Mononuclear cell (primary cell): ENCODE results near the gene FAM169A. TPM values are rescaled to one million over a fixed set of nuclear protein-coding genes. Genes with fewer than 3 reads are reported as not detected.

Experiments
- H3K27me3 ChIP-seq: 2 replicates; pipeline ENCODE4 v1.6.0; 2011; ENCODE audit warnings: low read length, control low read depth; ENCODE audit not compliant: insufficient read depth
- H3K4me1 ChIP-seq: 2 replicates; pipeline ENCODE4 v1.5.1; 2011; ENCODE audit warnings: mild to moderate bottlenecking, low read length, control low read depth; ENCODE audit not compliant: insufficient read depth
- H3K4me3 ChIP-seq: 2 replicates; pipeline ENCODE4 v1.5.1; 2011; ENCODE audit warnings: mild to moderate bottlenecking, low read length, moderate library complexity
- H3K9me3 ChIP-seq: 2 replicates; pipeline ENCODE4 v1.5.1; 2011; ENCODE audit warnings: low read depth, mild to moderate bottlenecking, control low read depth, low read length
- total RNA-seq: library from RNA; depleted of rRNA; stranded (reverse); fragments of >200 nt; gene quantifications from one replicate; pipeline ENCODE4 v1.2.3, GENCODE V29; 2012

FAM169A gene
- total RNA-seq, 1 donor, result 29.3 TPM

DNA sequence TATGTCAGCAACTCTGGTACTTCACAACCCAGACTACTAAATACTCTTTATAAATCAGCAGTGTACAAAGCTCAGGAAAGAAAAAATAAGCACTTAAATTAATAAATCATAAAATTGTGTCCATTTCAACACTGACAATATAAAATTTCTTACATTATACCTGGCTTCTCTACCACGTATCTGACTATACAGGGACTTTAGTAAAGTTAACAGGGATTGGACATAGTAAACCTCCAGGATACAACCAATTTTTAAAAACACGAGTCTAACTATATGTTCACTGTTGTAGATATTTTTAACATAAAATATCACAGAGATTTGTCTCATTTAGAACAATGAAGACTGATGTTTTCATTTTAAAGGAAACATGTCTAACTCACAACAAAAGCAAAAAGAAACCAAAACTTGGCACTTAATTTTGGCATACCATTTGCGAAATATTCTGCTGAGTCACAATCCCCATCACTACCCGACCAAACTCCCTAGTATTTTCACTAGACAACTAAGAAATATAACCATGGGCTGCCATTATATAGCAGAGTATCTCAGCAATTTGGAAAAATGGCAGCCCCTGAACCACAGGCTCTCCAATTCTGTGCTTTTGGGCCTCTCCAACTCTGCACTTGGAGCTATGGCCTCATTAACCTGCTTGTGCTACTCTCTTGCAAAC, 14.4 kb downstream of the FAM169A start:
- Histone ChIP-seq H3K9me3 (no peaks in the 10 kb centered on the region), H3K4me1 (peaks cover 12% of the 10 kb centered on the region), H3K4me3 (no peak overlapping the region), H3K27me3 (no peaks in the 10 kb centered on the region)

GRCh38 chr5:74850789-74851425, 15.3 kb downstream of the FAM169A start:
- peaks cover 12% of the 10 kb centered on the region for H3K4me1 ChIP-seq
- no peaks in the 10 kb centered on the region for H3K27me3 ChIP-seq
- no peaks in the 10 kb centered on the region for H3K9me3 ChIP-seq
- no peak overlapping the region for H3K4me3 ChIP-seq

DNA sequence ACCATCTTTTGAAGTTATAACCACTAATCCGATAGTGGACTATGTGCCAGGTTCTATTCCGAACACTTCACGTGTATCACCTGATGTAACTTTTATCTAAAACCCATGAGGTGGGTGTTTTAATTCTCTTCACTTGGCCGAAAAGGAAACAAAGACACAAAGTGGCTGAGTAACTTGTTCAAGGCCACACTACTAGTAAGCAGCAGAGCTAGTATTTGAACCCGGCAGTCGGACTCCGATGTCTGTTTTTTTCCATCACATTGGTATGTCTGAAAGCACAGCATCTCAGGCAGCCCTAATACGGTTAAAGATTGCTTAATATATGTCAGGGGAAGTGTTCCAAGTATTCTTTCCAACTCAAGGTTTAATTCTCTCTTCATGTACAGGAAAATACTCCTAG, 16.2 kb downstream of the FAM169A start:
- no peaks in the 10 kb centered on the region for H3K9me3 ChIP-seq
- H3K27me3 ChIP-seq, result no peaks in the 10 kb centered on the region
- no peak overlapping the region for H3K4me3 ChIP-seq
- H3K4me1 ChIP-seq, result peaks cover 12% of the 10 kb centered on the region

DNA sequence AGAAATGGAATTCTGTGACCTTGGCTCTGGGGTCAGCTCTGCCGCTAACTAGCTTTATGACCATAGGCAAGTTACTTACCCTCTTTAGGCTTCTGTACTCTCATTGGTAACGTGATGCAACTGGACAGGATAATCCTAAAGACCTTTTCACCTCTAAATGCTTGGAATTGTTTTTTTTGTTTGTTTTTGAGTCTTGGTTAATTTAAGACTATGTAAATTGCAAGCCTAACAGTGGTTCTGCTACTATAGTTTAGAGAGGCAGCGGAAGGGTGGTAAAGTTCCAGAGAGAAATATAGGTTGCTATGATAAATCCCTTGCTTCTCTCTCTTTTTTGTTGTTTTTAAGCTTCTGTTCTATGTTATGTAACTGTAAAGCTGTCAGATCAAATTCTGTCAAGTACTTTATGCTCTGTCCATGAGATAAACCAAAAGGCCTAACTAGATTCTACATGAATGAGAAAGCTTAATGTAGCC, 17.6 kb downstream of the FAM169A start:
- H3K4me3 ChIP-seq, result no peak overlapping the region
- H3K9me3 ChIP-seq, result no peaks in the 10 kb centered on the region
- H3K27me3 ChIP-seq, result no peaks in the 10 kb centered on the region
- H3K4me1 ChIP-seq, result peaks cover 12% of the 10 kb centered on the region

GRCh38 chr5:74839229-74839628, 27.0 kb downstream of the FAM169A start:
- Histone ChIP-seq H3K4me3 (no peak overlapping the region), H3K4me1 (no peaks in the 10 kb centered on the region), H3K9me3 (no peaks in the 10 kb centered on the region), H3K27me3 (no peaks in the 10 kb centered on the region)

- Histone ChIP-seq H3K27me3 (no peaks in the 10 kb centered on the region), H3K4me3 (no peak overlapping the region), H3K4me1 (no peaks in the 10 kb centered on the region), H3K9me3 (no peaks in the 10 kb centered on the region)
Measured at GRCh38 chr5:74838262-74838661, 27.9 kb downstream of the FAM169A start.

DNA sequence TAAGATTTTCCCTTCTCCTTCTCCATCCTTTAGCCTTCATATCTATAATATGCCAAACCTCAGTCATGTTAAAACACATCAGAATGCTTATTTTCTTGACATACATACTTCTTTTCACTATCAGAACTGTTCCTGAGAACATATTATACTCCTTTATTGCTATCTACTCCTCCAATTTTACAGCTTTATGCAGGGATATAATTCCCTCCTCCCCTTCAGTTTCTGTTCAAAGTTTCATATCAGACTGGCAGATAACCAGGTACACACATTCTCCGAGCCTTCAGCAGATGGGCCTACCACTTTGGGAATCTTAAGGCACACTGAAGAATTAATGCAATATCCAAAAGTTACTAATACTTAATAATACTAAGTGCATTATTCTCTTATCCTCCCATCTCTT, 29.1 kb downstream of the FAM169A start:
- no peaks in the 10 kb centered on the region for H3K9me3 ChIP-seq
- H3K4me1 ChIP-seq, result no peaks in the 10 kb centered on the region
- no peaks in the 10 kb centered on the region for H3K27me3 ChIP-seq
- H3K4me3 ChIP-seq, result no peak overlapping the region

DNA sequence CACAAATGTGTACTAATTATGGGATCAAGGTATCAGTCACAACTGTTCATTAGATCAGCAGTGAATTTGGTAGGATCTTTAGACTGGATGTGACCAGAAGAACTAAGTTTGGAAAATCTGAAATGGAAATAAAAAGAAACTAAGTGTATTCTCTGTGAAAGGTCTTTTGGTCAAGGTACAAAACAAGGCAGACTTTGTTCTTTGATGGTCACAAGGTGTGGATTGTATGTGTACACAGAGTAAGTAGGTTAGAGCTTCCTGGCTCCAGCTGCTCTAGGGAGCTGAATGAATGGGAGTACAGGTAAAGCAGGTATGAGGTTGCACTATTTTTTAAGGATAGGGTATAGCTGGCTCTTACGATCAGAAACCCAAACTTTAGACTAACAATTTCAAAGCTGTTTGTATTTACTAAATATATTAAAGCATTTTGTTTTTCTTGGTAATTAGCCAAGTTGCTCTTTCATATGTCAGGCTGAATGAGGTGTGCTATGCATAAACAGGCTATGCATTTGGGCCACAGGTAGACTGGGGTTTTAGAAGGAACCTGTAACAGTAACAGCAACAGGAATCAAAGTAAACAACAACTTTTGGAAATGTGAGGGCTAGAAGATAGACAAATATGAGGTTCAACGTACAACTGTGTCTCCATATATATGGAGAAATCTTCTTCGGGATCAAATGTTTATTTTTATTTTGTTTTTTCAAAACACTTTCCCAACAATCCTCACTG, 32.5 kb downstream of the FAM169A start:
- Histone ChIP-seq H3K4me1 (no peaks in the 10 kb centered on the region), H3K9me3 (no peaks in the 10 kb centered on the region), H3K4me3 (no peak overlapping the region), H3K27me3 (no peaks in the 10 kb centered on the region)

GRCh38 chr5:74829413-74829812, 36.8 kb downstream of the FAM169A start:
- Histone ChIP-seq H3K4me3 (no peak overlapping the region), H3K4me1 (no peaks in the 10 kb centered on the region), H3K9me3 (no peaks in the 10 kb centered on the region), H3K27me3 (no peaks in the 10 kb centered on the region)

DNA sequence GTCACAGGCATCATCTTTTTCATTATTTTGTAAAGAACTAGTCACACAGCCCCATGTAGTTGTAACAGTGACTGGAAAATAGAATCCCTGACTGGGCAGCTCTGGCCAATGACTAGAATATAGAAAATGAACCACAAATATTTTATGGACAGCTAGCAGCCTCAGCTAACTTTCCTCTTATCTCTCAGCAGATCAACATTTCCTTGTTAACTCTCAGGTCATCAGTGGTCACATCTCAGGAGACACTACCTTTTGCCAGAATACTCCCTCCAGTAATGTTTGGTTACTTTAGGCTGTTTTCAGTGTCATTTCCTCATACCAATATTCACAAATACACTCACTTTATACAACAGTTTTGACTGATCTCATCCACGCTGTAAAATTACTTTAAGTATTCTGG, 43.9 kb downstream of the FAM169A start:
- H3K9me3 ChIP-seq, result no peaks in the 10 kb centered on the region
- H3K4me1 ChIP-seq, result no peaks in the 10 kb centered on the region
- no peak overlapping the region for H3K4me3 ChIP-seq
- no peaks in the 10 kb centered on the region for H3K27me3 ChIP-seq

GRCh38 chr5:74816875-74817274, 49.3 kb downstream of the FAM169A start:
- Histone ChIP-seq H3K4me1 (no peaks in the 10 kb centered on the region), H3K9me3 (no peaks in the 10 kb centered on the region), H3K4me3 (no peak overlapping the region), H3K27me3 (no peaks in the 10 kb centered on the region)

GRCh38 chr5:74810915-74811314, 55.3 kb downstream of the FAM169A start:
- no peaks in the 10 kb centered on the region for H3K4me1 ChIP-seq
- no peaks in the 10 kb centered on the region for H3K9me3 ChIP-seq
- H3K27me3 ChIP-seq, result no peaks in the 10 kb centered on the region
- H3K4me3 ChIP-seq, result no peak overlapping the region

DNA sequence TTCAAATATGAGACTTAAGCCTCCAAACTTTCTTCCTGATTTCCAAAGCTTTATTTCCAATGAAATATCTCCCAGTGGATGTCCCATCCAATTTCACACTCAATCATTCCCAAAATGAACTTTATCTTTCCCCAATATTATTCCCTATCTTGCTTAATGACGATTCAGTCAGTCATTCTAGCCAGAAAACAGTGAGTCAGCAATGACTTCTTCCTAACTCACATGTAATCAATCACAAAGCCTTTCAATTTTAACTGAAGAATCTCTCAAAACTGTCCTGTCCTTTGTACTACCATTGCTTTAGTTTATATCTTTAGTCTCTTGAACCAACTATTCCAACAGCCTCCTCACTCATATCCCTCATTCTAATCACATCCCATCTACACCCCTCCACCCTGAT, 64.2 kb downstream of the FAM169A start:
- Histone ChIP-seq H3K4me3 (no peak overlapping the region), H3K9me3 (no peaks in the 10 kb centered on the region), H3K27me3 (no peaks in the 10 kb centered on the region), H3K4me1 (no peaks in the 10 kb centered on the region)

DNA sequence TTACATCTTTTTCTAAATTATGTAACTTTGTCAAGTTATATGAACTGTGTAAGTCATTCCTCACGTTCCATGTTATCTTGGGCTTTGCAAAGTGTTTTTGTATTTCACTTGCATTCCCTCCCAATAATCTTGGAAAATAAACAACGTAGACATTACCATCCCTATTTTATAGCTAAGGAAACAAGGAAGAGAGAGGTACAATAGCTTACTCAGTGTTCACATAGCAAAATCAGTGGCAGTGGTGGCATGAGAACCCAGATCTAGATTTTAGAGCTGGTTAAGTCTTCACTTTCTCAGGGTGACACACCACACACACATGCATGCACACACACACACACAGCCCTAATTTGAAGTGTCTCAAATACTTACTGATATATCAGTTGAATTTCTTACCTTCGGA, 65.0 kb downstream of the FAM169A start:
- Histone ChIP-seq H3K4me3 (no peak overlapping the region), H3K9me3 (no peaks in the 10 kb centered on the region), H3K27me3 (no peaks in the 10 kb centered on the region), H3K4me1 (no peaks in the 10 kb centered on the region)

DNA sequence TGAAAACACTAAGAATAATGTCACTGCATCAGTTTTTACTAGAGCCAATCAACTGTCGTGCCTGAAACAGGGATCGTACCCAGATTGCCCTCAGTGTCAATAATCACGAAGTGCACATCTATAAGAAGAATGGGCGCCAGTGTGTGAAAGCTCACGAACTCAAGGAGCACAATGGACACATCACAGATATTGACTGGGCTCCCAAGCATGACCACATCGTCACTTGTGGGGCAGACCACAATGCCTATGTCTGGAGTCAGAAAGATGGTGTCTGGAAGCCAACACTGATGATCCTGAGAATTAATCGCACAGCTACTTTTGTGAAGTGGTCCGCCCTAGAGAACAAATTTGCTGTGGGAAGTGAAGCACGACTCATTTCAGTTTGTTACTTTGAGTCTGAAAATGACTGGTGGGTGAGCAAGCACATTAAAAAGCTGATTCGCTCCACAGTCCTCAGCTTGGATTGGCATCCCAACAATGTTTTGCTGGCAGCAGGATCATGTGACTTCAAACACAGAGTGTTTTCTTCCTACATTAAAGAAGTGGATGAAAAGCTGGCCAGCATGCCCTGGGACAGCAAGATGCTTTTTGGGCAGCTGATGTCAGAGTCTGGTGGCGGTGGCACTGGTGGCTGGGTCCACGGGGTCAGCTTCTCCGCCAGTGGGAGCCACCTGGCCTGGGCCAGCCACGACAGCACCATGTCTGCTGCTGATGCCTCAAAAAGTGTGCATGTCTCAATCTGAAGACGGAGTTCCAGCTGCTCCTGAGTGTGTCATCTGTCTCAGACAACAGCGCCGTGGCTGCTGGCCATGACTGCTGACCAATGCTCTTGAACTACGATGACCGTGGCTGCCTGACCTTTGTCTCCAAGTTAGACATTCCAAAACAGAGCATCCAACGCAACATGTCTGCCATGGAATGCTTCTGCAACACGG, 66.9 kb downstream of the FAM169A start:
- Histone ChIP-seq H3K27me3 (no peaks in the 10 kb centered on the region), H3K4me3 (no peak overlapping the region), H3K4me1 (no peaks in the 10 kb centered on the region), H3K9me3 (no peaks in the 10 kb centered on the region)
